Transverse colon (tissue), 4 donors: Measurements from ENCODE around the gene MCC.

Experiments used
- CTCF ChIP-seq, 5 experiments: fragments of 200-600 bp in 3 of 5; fragments of 450-650 bp in 2 of 5; sonication (generic) in 3 of 5; IDR thresholded peaks; 1 replicate in 2 of 5; 2 replicates in 3 of 5; pipeline ENCODE4 v1.5.1; 2016 to 2017; ENCODE audit warnings: antibody characterized with exemption in 5 of 5, inconsistent platforms in 3 of 5, mild to moderate bottlenecking in 2 of 5, moderate library complexity in 1 of 5
- POLR2A ChIP-seq: fragments of 450-650 bp; IDR thresholded peaks from one replicate; pipeline ENCODE4 v1.6.1; 2016; ENCODE audit warnings: antibody characterized with exemption, mild to moderate bottlenecking, moderate library complexity
- POLR2AphosphoS5 ChIP-seq, 3 donors: sonication (generic); formaldehyde crosslinking; IDR thresholded peaks; one replicate each; pipeline ENCODE4 v1.6.1; 2016; ENCODE audit warnings: antibody characterized with exemption in 3 of 3

- no peak for TF ChIP-seq POLR2AphosphoS5 (IDR thresholded peaks at IDR 0.05)
- TF ChIP-seq POLR2A, result no peak
- TF ChIP-seq CTCF (IDR thresholded peaks at IDR 0.05), result no peak
These were observed 302.2 kb downstream of the MCC start for GRCh38 chr5:113186061-113186460.
